ENCODE data around the gene MLLT3. TPM values are rescaled to one million over a fixed set of nuclear protein-coding genes. Genes with fewer than 3 reads are reported as not detected.

MLLT3 gene
- total RNA-seq, 4 donors from 2014 or later, result 4.0 to 6.4 (median 4.5) TPM

DNA sequence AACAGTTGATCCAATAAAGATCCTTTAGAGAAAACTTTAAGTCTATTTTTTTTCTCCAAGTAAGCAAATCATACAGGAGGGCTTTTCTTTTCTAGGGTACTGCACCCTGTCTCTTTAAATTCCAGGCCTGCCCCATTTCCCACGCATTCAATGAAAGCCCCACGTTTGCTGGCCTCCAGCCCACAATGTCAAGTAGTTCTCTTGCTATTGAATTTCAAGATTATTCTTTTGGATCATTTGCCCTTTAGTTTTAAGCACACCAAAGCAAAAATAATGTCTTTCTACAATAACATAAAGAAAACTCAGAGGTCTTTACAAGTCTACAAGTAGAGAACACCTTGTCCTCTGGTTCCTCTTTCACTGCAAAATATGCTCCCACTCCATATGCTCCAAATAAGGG lies 15.6 kb downstream of the MLLT3 start:
- no peak for DNase-seq
- in situ Hi-C loops (cut with MboI; ENCODE audit: low sequenced_read_pairs in 4 of 4), result loop anchor here in 1 of 4 donors (25.0 kb wide), 1 partner anchor 244 kb away; no protein-coding TSS in a partner anchor
- no peak for TF ChIP-seq POLR2A (IDR thresholded peaks at IDR 0.05)
- TF ChIP-seq, protein P1, sequence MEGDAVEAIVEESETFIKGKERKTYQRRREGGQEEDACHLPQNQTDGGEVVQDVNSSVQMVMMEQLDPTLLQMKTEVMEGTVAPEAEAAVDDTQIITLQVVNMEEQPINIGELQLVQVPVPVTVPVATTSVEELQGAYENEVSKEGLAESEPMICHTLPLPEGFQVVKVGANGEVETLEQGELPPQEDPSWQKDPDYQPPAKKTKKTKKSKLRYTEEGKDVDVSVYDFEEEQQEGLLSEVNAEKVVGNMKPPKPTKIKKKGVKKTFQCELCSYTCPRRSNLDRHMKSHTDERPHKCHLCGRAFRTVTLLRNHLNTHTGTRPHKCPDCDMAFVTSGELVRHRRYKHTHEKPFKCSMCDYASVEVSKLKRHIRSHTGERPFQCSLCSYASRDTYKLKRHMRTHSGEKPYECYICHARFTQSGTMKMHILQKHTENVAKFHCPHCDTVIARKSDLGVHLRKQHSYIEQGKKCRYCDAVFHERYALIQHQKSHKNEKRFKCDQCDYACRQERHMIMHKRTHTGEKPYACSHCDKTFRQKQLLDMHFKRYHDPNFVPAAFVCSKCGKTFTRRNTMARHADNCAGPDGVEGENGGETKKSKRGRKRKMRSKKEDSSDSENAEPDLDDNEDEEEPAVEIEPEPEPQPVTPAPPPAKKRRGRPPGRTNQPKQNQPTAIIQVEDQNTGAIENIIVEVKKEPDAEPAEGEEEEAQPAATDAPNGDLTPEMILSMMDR (IDR thresholded peaks at IDR 0.05 in 4 of 5, conservative IDR thresholded peaks at IDR 0.05 in 1 of 5), result no peak
- Histone ChIP-seq H3K27me3 (no peaks in the 10 kb centered on the region), H3K36me3 (no peaks in the 10 kb centered on the region), H3K9me3 (no peaks in the 10 kb centered on the region), H3K27ac (no peak overlapping the region), H3K4me1 (peaks cover 33 to 34% of the 10 kb centered on the region in 2 donors), H3K4me3 (no peak overlapping the region)
- intact Hi-C loops (cut with DNase I; ENCODE audit: low total_unique reads), result no loop called here
- ATAC-seq, result no peak

DNA sequence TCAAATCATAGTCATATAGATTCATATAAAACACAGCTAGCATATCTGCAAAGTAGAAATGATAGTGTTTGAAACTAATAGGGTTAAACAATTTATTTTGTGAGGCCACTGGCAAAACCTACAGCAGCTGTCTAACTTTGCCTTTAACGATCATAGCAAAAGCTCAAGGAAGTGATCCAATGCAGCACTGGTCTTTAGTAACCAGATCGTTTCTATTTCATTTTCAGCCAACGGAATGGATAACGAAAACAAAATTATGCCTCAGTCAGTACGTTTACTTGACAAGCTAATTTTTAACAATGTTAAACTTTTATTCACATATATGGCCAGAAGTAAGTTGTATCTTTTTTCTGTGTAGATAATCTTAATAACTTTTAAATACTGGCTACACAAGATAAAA lies 17.7 kb downstream of the MLLT3 start:
- Histone ChIP-seq H3K36me3 (no peaks in the 10 kb centered on the region), H3K4me1 (peaks cover 34% of the 10 kb centered on the region in 2 donors), H3K27me3 (no peaks in the 10 kb centered on the region), H3K9me3 (no peaks in the 10 kb centered on the region), H3K4me3 (peak overlapping the region; percentile 27 to 40 (median 34)), H3K27ac (peak overlapping the region in 3 of 4 donors; percentile 17 to 27 (median 24))
- ATAC-seq (peak; percentile 58 to 69), DNase-seq (no peak)
- intact Hi-C loops (cut with DNase I; ENCODE audit: low total_unique reads) (loop anchor here (2.0 kb wide), 1 partner anchor 18 kb away; the partner anchor contains the start of gene MLLT3), in situ Hi-C loops (cut with MboI; ENCODE audit: low sequenced_read_pairs in 4 of 4) (loop anchor here in 1 of 4 donors (25.0 kb wide), 1 partner anchor 242 kb away; no protein-coding TSS in a partner anchor)
- TF ChIP-seq, protein P1 (IDR thresholded peaks at IDR 0.05 in 4 of 5, conservative IDR thresholded peaks at IDR 0.05 in 1 of 5), result no peak
- no peak for TF ChIP-seq POLR2A (IDR thresholded peaks at IDR 0.05)

DNA sequence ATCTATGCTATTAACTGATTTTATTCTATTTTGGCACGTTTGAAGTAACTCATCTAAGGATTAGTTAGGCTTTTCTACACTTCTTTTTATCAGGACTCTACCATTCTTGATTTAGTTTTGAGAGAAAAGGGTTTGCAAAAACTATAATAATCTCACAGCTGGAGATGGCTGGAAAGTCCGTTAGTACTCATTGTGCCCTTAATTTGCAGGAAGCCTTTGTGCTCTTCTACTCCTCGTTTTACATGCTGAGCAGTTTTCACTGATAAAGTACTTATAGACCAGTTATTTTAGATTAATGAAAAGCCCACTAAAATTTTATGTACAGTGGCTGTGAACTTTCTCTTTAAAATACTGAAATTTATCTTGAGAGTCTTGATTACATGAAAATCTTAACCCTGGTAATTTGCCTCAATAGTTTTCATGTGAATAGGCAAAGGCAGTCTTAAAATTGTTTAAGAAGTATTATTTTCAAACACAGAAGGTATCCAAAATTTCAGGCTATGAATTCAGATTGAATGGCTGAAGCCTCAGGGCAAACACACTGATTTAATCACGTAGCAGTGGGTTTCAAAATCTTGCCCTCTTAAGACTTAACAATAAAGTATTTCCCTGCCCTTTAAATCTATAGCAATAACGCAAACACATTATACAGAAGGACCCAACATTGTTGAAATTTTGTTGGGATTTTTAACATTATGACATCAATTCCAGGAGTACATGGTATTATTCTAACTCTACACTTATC lies 18.6 kb downstream of the MLLT3 start:
- ATAC-seq, result no peak
- Histone ChIP-seq H3K36me3 (no peaks in the 10 kb centered on the region), H3K27ac (peak overlapping the region in 2 of 4 donors; percentile 11 to 24), H3K27me3 (no peaks in the 10 kb centered on the region), H3K4me1 (peaks cover 34 to 35% of the 10 kb centered on the region in 2 donors), H3K4me3 (peak overlapping the region in 3 of 4 donors; percentile 28 to 40 (median 39)), H3K9me3 (no peaks in the 10 kb centered on the region)
- in situ Hi-C loops (cut with MboI; ENCODE audit: low sequenced_read_pairs in 4 of 4), result loop anchor here in 1 of 4 donors (25.0 kb wide), 1 partner anchor 241 kb away; no protein-coding TSS in a partner anchor
- intact Hi-C loops (cut with DNase I; ENCODE audit: low total_unique reads), result loop anchor here (2.0 kb wide), 1 partner anchor 19 kb away; the partner anchor contains the start of gene MLLT3
- no peak for DNase-seq
- TF ChIP-seq, protein P1 (IDR thresholded peaks at IDR 0.05 in 4 of 5, conservative IDR thresholded peaks at IDR 0.05 in 1 of 5), result no peak
- TF ChIP-seq POLR2A (IDR thresholded peaks at IDR 0.05), result no peak

DNA sequence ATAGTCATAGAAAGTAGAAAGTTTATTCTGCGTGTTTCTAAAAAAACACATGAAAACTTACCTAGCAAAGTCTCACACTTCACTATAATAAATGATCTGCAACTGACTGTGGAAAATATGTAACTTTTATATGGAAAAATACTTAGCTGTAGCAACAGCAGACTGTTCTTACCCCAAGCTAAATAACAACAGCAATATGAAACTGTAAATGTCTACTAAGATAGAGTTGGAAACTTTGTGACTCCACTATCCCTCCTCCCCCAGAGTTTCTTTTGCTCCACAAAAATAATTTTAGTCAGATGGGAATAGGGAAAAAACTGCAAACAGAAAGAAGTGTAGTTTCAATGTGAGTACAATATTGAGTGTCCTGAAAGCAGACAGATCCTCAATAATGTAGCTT lies 21.0 kb downstream of the MLLT3 start:
- Histone ChIP-seq H3K27me3 (no peaks in the 10 kb centered on the region), H3K27ac (no peak overlapping the region), H3K4me1 (peaks cover 28 to 39% of the 10 kb centered on the region in 2 donors), H3K36me3 (no peaks in the 10 kb centered on the region), H3K4me3 (no peak overlapping the region), H3K9me3 (no peaks in the 10 kb centered on the region)
- DNase-seq, result no peak
- in situ Hi-C loops (cut with MboI; ENCODE audit: low sequenced_read_pairs in 4 of 4) (loop anchor here in 1 of 4 donors (25.0 kb wide), 1 partner anchor 239 kb away; no protein-coding TSS in a partner anchor), intact Hi-C loops (cut with DNase I; ENCODE audit: low total_unique reads) (no loop called here)
- ATAC-seq, result no peak
- TF ChIP-seq POLR2A (IDR thresholded peaks at IDR 0.05), result no peak
- TF ChIP-seq, protein P1 (IDR thresholded peaks at IDR 0.05 in 4 of 5, conservative IDR thresholded peaks at IDR 0.05 in 1 of 5), result no peak
